AG10803 (cell line): ENCODE data around the gene ACAP1.

ENCODE experiments used
- DNase-seq: peaks from one replicate; pipeline ENCODE4 v3.0.0; 2010; ENCODE audit warnings: low read depth
- H3K4me3 ChIP-seq: 2 replicates; pipeline ENCODE4 v1.5.1; 2011; ENCODE audit warnings: mild to moderate bottlenecking, low read length, control low read depth
- TF ChIP-seq, protein P1 (sequence below): conservative IDR thresholded peaks from 2 replicates; pipeline ENCODE4 v1.5.1; 2011; ENCODE audit warnings: mild to moderate bottlenecking, low read length, control low read depth, inconsistent platforms

Gene ACAP1

DNA sequence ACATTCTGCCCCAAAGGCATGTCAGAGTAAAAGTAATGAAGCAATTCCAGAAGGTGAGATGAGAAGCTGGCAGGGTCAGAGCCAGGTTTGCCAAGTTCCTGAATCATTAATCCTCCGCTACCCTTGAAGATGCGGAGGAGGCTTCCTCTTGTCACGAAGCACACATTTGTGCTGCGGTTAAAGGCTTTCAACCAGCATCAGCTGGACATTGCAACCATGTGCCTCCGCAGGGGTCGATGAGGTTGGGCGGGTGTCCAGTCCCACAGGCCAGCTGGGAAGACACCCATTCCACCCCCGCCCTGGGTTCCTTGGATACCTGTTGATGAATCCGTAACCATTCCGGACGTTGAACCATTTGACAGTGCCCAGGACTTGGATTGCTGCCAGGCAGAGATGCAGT is 43.2 kb upstream of the ACAP1 start:
- no peak overlapping the region for H3K4me3 ChIP-seq
- TF ChIP-seq, protein P1, sequence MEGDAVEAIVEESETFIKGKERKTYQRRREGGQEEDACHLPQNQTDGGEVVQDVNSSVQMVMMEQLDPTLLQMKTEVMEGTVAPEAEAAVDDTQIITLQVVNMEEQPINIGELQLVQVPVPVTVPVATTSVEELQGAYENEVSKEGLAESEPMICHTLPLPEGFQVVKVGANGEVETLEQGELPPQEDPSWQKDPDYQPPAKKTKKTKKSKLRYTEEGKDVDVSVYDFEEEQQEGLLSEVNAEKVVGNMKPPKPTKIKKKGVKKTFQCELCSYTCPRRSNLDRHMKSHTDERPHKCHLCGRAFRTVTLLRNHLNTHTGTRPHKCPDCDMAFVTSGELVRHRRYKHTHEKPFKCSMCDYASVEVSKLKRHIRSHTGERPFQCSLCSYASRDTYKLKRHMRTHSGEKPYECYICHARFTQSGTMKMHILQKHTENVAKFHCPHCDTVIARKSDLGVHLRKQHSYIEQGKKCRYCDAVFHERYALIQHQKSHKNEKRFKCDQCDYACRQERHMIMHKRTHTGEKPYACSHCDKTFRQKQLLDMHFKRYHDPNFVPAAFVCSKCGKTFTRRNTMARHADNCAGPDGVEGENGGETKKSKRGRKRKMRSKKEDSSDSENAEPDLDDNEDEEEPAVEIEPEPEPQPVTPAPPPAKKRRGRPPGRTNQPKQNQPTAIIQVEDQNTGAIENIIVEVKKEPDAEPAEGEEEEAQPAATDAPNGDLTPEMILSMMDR: no peak
- DNase-seq: no peak

DNA sequence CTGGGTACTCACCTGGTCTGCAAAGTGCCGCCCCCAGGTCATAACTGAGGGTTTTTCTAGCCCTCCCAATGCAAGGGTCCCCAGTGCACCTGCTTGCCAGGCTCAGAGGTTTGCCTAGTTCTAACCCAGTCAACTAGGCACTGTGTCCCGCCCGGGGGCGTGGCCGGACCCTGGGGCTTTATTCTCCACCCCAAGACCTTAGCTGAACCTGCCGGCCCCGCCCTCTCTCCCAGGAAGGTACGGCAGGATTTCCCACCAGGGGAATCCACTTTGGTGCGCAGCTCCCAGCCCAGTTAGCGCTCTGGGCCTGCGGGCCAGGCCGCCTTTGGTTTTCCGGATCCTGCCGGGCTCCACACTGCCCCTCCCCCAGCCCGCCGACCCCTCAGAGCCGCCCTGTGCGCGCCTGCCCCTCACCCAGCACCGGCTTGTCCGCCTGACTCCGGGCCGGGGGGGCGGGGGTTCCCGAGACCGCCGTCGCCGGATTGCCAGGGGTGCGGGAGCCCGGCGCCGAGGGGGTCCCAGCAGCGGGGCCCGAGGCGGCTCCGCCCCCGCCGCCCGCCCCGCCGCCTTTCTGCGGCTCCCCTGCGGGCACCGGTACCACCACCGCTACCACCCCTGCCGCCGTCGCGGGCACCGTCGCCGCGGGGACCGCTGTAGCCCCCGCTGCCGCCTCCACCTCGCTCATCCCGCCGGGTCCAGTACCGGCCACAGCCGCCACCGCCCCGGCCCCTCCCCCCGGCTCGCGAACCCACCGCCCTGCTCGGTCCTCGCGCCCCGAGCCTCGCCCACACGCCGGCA is 42.3 kb upstream of the ACAP1 start:
- H3K4me3 ChIP-seq: no peak overlapping the region
- no peak for DNase-seq
- TF ChIP-seq, protein P1: no peak

DNA sequence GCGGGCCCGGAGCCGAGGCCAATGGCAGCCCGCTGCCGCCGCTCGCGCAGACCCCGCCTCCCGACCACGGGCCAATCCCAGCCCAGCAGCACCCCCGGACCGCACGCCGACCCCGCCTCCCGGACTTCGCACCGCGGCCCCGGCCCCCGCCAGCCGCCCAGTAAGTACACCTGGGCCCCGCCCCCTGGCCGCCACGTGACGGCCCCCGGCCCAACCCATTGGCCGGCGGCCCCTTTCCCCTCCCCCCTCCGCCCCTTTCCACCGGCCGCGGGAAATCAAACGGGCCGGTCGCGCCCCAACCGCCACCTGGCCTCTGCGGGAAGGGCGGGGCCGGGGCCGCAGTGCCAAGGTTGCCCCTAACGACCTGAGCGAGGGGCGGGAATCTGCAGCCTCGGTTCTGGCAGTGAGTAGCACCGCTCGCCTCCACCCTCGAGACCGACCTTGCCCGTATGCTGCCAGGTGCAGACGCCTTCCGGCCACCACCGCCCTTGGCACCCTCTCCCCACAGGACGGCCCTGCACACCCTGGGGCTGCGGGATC is 41.6 kb upstream of the ACAP1 start, which contains the start of gene YBX2:
Gene YBX2 (minus strand): TSS at position 26 of the 540 bp plus-strand sequence. CDS start 139 bp downstream, outside the sequence.
- TF ChIP-seq, protein P1: no peak
- DNase-seq: no peak
- no peak within 1 kb of the TSS for H3K4me3 ChIP-seq

DNA sequence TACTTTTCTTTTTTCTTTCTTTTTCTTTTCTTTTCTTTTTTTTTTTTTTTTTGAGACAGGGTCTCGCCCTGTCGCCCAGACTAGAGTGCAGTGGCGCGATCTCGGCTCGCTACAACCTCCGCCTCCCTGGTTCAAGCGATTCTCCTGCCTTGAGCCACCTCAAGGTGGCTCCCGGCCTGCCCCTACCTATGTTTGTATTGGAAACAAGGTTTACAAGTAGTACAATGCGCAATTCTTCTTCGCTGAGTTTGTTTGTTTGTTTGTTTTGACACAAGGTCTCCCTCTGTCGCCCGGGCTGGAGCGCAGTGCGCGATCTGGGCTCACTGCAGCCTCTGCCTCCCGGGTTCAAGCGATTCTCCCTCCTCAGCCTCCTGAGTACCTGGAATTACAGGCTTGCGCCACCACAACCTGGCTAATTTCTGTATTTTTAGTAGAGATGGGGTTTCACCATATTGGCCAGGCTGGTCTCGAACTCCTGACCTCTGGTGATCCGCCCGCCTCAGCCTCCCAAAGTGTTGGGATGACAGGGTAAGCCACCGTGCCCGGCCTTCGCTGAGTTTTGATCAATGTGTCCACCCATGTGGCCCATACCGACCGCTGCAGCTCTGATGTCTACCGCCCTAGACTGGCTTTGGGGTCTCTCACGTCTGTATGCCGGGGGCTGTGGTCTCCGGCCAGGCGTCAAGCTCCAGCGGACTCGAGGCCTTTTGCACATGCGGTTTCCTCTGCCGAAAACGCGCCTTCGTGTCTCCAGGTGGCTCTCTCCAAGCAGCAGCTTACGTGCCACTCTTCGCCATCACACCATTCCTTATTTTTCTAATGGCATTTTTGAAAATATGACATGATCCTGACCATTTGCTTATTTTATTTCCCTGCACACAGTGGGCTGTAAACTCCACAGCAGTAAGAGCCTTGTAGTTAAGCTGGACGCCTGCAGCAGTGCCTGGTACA is 40.8 kb upstream of the ACAP1 start:
- no peak for DNase-seq
- TF ChIP-seq, protein P1: no peak
- H3K4me3 ChIP-seq: no peak overlapping the region

DNA sequence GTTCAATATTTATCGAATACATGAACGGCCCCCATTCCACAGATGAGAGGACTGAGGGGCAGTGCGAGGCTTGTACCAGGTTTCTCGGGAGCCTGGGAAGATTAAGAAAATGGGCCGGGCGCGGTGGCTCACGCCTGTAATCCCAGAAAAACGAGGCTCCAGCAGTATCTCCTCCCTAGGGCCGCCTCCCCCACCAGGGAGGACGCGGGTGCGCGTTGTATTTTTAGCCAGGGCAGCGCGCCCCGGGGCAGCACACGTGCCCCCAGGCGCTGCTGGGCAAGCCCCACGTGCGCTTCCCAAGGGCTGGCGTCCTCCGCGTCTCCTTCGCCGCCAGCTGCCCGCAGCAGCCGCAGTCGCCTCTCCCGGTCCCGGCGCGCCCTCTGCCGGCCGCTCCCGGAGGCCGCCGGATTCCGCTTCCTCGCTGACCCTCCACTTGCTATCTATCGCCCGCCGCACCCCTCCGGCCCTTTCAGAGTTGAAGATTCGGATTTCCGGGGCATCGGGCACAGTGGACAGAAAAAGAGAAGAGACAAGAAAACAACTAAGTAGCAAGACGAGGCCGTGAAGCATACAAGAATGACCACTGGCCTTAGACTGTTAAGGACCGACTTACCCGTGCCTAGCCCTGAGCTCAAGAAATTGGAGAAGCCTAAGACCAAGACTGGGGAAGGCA is 40.0 kb upstream of the ACAP1 start:
- TF ChIP-seq, protein P1: peak; percentile 56
- peak; percentile 79 for DNase-seq
- H3K4me3 ChIP-seq: no peak overlapping the region

DNA sequence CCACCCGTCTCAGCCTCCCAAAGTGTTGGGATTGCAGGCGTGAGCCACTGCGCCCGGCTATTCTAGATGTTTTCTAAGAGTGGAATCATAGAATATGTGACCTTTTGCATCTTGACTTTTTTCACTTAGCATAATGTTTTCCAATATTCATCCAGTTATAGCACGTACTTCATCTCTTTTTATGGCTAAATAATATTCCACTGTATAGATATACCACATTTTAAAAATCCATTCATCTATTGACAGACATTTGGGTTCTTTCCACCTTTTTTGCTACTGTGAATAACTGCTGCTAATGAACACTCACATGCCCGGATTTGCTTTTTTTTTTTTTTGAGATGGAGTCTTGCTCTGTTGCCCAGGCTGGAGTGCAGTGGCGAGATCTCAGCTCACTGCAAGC is 32.1 kb upstream of the ACAP1 start:
- DNase-seq: no peak
- H3K4me3 ChIP-seq: no peak overlapping the region
- TF ChIP-seq, protein P1: no peak
